ENCODE results near the gene RAPGEF2.

GRCh38 chr4:159284113-159284512 is 181.2 kb downstream of the RAPGEF2 start:
- TF ChIP-seq CTCF (IDR thresholded peaks at IDR 0.05; ENCODE audit: poor library complexity), result no peak
- no peak for TF ChIP-seq EZH2 (IDR thresholded peaks at IDR 0.05; ENCODE audit: borderline replicate concordance)

Data from hepatocyte (in vitro differentiated cells).